Liver (tissue), 9 donors: ENCODE data around the gene PIN1. TPM values are rescaled to one million over a fixed set of nuclear protein-coding genes. Genes with fewer than 3 reads are reported as not detected.
"Not testable (repeated sequence)": the region's sequence is repeated elsewhere in the genome, so short reads cannot be mapped to it uniquely, and the experiment has no call there.

ENCODE experiments used
- DNase-seq: peaks from one replicate; pipeline ENCODE4 v3.0.0-alpha.2; 2017; ENCODE audit warnings: low spot score
- H3K27ac ChIP-seq, 2 donors: one replicate each; pipeline ENCODE4 v1.7.0; 2013; ENCODE audit warnings: inconsistent platforms in 2 of 2, low read length in 2 of 2, control low read depth in 1 of 2, low read depth in 1 of 2, mild to moderate bottlenecking in 1 of 2
- H3K27me3 ChIP-seq, 4 donors: one replicate each; pipeline versions ENCODE4 v1.6.1 to v1.7.0; 2013; ENCODE audit warnings: low read length in 3 of 4, inconsistent platforms in 1 of 4, mild to moderate bottlenecking in 1 of 4, moderate library complexity in 1 of 4; ENCODE audit not compliant: control insufficient read depth in 4 of 4, insufficient read depth in 4 of 4
- H3K36me3 ChIP-seq, 4 donors: one replicate each; pipeline versions ENCODE4 v1.6.1 to v1.7.0; 2013; ENCODE audit warnings: low read length in 3 of 4, mild to moderate bottlenecking in 3 of 4, low read depth in 1 of 4, moderate library complexity in 1 of 4; ENCODE audit not compliant: control insufficient read depth in 4 of 4, insufficient read depth in 3 of 4
- H3K4me1 ChIP-seq, 4 donors: one replicate each; pipeline versions ENCODE4 v1.6.1 to v1.7.0; 2013; ENCODE audit warnings: low read length in 3 of 4, mild to moderate bottlenecking in 3 of 4, moderate library complexity in 1 of 4; ENCODE audit not compliant: control insufficient read depth in 4 of 4, insufficient read depth in 4 of 4
- H3K4me3 ChIP-seq, 3 donors: one replicate each; pipeline versions ENCODE4 v1.6.1 to v1.7.0; 2013; ENCODE audit warnings: low read length in 3 of 3, control low read depth in 1 of 3, low read depth in 1 of 3, mild to moderate bottlenecking in 1 of 3
- H3K9ac ChIP-seq, 2 donors: one replicate each; pipeline ENCODE4 v1.7.0; 2013; ENCODE audit warnings: low read length in 2 of 2, mild to moderate bottlenecking in 2 of 2, moderate library complexity in 2 of 2, control low read depth in 1 of 2, low read depth in 1 of 2
- H3K9me3 ChIP-seq, 4 donors: one replicate each; pipeline versions ENCODE4 v1.6.1 to v1.7.0; 2013; ENCODE audit warnings: low read length in 3 of 4; ENCODE audit not compliant: control insufficient read depth in 4 of 4
- EGR1 ChIP-seq, 2 donors: IDR thresholded peaks; 2 replicates each; pipeline ENCODE4 v1.6.1; 2016 to 2018; ENCODE audit warnings: antibody characterized with exemption in 2 of 2, low read depth in 2 of 2
- FOXA2 ChIP-seq: IDR thresholded peaks from 2 replicates; pipeline ENCODE4 v1.6.1; 2016; ENCODE audit warnings: antibody characterized with exemption
- NR2F2 ChIP-seq: IDR thresholded peaks from 2 replicates; pipeline ENCODE4 v1.6.1; 2016; ENCODE audit warnings: antibody characterized with exemption
- RXRA ChIP-seq, 2 donors: IDR thresholded peaks; 2 replicates each; pipeline ENCODE4 v1.6.1; 2017 to 2018; ENCODE audit warnings: antibody characterized with exemption in 2 of 2, mild to moderate bottlenecking in 1 of 2
- SP1 ChIP-seq: IDR thresholded peaks from 2 replicates; pipeline ENCODE4 v1.6.1; 2018; ENCODE audit warnings: antibody characterized with exemption, mild to moderate bottlenecking
- TAF1 ChIP-seq: conservative IDR thresholded peaks from 2 replicates; pipeline ENCODE4 v1.6.1; 2016; ENCODE audit warnings: antibody characterized with exemption, mild to moderate bottlenecking
- WGBS: extraction: QIAGEN DNeasy Blood & Tissue Kit; methylation state at CpG from one replicate; pipeline ENCODE4 v1.1.7; 2013; 5-methylcytosine and 5-hydroxymethylcytosine counted together
- polyA plus RNA-seq, 2 donors: library from polyadenylated mRNA; stranded (reverse) in 1 of 2; unstranded in 1 of 2; fragments of 200-250 nt in 1 of 2; fragments of >200 nt in 1 of 2; fragmentation: Nextera tagmentation in 1 of 2; extraction: Ambion mirVana in 1 of 2; gene quantifications; one replicate each; pipeline versions ENCODE4 v1.2.1 to v1.2.3, GENCODE V29; 2013 to 2015
- total RNA-seq, 2 donors: library from RNA; depleted of rRNA; stranded (reverse); fragments of >200 nt; gene quantifications; one replicate each; pipeline ENCODE4 v1.2.3, GENCODE V29; 2014
- TF ChIP-seq, protein P1 (sequence below): IDR thresholded peaks from 2 replicates; pipeline ENCODE4 v1.6.1; 2016; ENCODE audit warnings: antibody characterized with exemption
- donor health status: healthy.
- donor health status: healthy.
- donor health status: healthy.
- donor health status: healthy.
- donor health status: healthy.

Gene PIN1
- total and polyA plus RNA-seq, 4 donors = 34.4 to 51.3 (median 39.9) TPM

DNA sequence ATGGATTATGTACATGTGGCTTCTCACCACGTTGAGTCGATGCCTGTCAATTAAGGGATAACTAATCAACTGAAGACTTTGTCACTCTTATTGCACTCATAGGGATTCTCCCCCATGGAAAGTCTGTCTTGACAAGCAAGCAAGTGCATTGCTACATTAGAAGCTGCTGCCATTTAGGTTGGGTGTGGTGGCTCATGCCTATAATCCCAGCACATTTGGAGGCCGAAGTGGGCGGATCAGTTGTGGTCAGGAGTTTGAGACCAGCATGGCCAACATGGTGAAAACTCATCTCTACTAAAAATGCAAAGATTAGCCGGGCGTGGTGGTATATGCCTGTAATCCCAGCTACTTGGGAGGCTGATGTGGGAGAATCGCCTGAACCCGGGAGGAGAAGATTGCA is 48.3 kb upstream of the PIN1 start:
- H3K9me3 ChIP-seq = no peaks in the 10 kb centered on the region
- no peak for TF ChIP-seq RXRA (IDR thresholded peaks at IDR 0.05)
- no peak for TF ChIP-seq FOXA2
- TF ChIP-seq SP1 = no peak
- TF ChIP-seq EGR1 (IDR thresholded peaks at IDR 0.05; ENCODE audit: low read depth in 2 of 2) = no peak
- TF ChIP-seq, protein P1, sequence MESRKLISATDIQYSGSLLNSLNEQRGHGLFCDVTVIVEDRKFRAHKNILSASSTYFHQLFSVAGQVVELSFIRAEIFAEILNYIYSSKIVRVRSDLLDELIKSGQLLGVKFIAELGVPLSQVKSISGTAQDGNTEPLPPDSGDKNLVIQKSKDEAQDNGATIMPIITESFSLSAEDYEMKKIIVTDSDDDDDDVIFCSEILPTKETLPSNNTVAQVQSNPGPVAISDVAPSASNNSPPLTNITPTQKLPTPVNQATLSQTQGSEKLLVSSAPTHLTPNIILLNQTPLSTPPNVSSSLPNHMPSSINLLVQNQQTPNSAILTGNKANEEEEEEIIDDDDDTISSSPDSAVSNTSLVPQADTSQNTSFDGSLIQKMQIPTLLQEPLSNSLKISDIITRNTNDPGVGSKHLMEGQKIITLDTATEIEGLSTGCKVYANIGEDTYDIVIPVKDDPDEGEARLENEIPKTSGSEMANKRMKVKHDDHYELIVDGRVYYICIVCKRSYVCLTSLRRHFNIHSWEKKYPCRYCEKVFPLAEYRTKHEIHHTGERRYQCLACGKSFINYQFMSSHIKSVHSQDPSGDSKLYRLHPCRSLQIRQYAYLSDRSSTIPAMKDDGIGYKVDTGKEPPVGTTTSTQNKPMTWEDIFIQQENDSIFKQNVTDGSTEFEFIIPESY = no peak
- H3K27me3 ChIP-seq = no peaks in the 10 kb centered on the region
- peak overlapping the region in 1 of 2 donors; percentile 61 for H3K27ac ChIP-seq
- H3K36me3 ChIP-seq = no peaks in the 10 kb centered on the region
- H3K4me1 ChIP-seq = peaks cover 4 to 14% (median 10%) of the 10 kb centered on the region in 4 donors
- H3K9ac ChIP-seq = no peak overlapping the region
- 97% methylated on average over 8 of the region's 8 CpGs for WGBS
- no peak for DNase-seq
- no peak overlapping the region for H3K4me3 ChIP-seq

DNA sequence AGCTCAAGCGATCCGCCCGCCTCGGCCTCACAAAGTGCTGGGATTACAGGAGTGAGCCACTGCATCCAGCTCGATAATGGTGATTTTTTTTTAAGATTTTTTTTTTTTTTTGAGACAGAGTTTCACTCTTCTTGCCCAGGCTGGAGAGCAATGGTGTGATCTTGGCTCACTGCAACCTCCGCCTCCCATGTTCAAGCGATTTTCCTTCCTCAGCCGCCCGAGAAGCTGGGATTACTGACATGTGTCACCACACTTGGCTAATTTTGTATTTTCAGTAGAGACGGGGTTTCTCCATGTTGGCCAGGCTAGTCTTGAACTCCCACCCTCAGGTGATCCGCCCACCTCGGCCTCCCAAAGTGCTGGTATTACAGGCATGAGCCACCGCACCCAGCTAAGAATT is 46.5 kb upstream of the PIN1 start:
- DNase-seq, H3K36me3 ChIP-seq: not testable (repeated sequence)
- H3K4me1 ChIP-seq = peaks cover 4 to 17% (median 10%) of the 10 kb centered on the region in 4 donors

DNA sequence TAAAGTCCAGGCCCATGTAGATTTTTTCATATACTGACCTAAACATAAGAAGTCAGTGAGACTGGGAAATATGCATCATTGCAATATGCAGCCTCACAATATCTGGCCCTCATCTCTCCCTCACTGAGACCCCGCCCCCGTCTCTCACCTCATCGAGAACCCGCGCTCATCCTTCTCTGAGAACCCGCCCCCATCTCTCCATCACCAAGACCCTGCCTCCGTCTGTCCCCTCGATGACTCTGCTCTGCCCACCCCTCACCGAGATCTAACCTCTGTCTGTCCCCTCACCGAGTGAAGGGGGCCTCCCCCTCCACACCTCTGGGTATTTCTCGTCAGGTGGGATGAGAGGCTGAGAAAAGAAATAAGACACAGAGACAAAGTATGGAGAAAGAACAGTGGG is 46.1 kb upstream of the PIN1 start:
- H3K9ac ChIP-seq = no peak overlapping the region
- no peak for DNase-seq
- WGBS = 82% methylated on average over 11 of the region's 11 CpGs
- H3K27ac ChIP-seq = no peak overlapping the region
- no peak overlapping the region for H3K4me3 ChIP-seq
- H3K9me3 ChIP-seq = no peaks in the 10 kb centered on the region
- peaks cover 4 to 17% (median 10%) of the 10 kb centered on the region in 4 donors for H3K4me1 ChIP-seq
- H3K27me3 ChIP-seq = no peaks in the 10 kb centered on the region
- TF ChIP-seq NR2F2 = no peak
- TF ChIP-seq TAF1 = no peak
- no peaks in the 10 kb centered on the region for H3K36me3 ChIP-seq

More for the DNA sequence above, 46.5 kb upstream of the PIN1 start:
- H3K27me3 ChIP-seq, H3K4me3 ChIP-seq, H3K9me3 ChIP-seq, H3K9ac ChIP-seq, H3K27ac ChIP-seq: not testable (repeated sequence)
- WGBS = 95% methylated on average over 13 of the region's 13 CpGs

DNA sequence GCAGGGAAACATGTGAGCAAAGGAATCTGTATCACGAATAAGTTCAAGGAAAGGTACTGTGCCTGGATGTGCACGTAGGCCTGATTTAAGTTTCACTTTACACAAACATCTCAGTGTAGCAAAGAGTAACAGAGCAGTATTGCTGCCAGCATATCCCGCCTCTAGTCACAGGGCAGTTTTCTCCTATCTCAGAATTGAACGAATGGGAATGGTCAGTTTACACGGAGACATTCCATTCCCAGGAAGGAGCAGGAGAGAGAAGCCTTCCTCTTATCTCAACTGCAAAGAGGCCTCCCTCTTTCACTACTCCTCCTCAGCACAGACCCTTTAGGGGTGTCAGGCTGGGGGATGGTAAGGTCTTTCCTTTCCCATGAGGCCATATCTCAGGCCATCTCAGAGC is 45.5 kb upstream of the PIN1 start:
- not testable (repeated sequence) for H3K27ac ChIP-seq, H3K9me3 ChIP-seq, H3K4me3 ChIP-seq, H3K27me3 ChIP-seq, H3K9ac ChIP-seq, DNase-seq, H3K36me3 ChIP-seq
- WGBS = 56% methylated on average over 5 of the region's 5 CpGs
- H3K4me1 ChIP-seq = peaks cover 2 to 12% (median 5%) of the 10 kb centered on the region in 4 donors

DNA sequence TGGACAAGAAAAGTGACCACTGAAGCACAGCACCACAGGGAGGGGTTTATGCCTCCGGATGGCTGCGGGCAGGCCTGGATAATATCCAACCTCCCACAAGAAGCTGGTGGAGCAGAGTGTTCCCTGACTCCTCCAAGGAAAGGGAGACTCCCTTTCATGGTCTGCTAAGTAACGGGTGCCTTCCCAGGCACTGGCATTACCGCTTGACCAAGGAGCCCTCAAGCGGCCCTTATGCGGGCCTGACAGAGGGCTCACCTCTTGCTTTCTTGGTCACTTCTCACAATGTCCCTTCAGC is 44.1 kb upstream of the PIN1 start:
- WGBS = 92% methylated on average over 6 of the region's 6 CpGs
- H3K4me1 ChIP-seq, H3K4me3 ChIP-seq, H3K36me3 ChIP-seq, H3K9ac ChIP-seq, DNase-seq, H3K9me3 ChIP-seq, H3K27ac ChIP-seq, H3K27me3 ChIP-seq: not testable (repeated sequence)
